C4-2B (cell line): ENCODE results near the gene PIGU.

Experiments used
- CTCF ChIP-seq: fragments of 450-650 bp; conservative IDR thresholded peaks from 2 replicates; pipeline ENCODE4 v1.5.1; 2017; ENCODE audit warnings: mild to moderate bottlenecking
- ZFX ChIP-seq: fragments of 450-650 bp; IDR thresholded peaks from 2 replicates; pipeline ENCODE4 v1.6.1; 2017

- no peak for TF ChIP-seq CTCF
- TF ChIP-seq ZFX, result no peak
Observed at GRCh38 chr20:34663213-34663943, 13.5 kb downstream of the PIGU start.
